GM18498 (cell line): ENCODE results near the gene STK4.
A peak's percentile ranks its signal among the peaks of the same experiment; 100 is the strongest.
"Not testable (repeated sequence)": the region's sequence is repeated elsewhere in the genome, so short reads cannot be mapped to it uniquely, and the experiment has no call there.

Experiments used
- ATAC-seq: cut with Tn5 transposase; IDR thresholded peaks from one replicate; pipeline ENCODE4 v1.9.1; 2021; ENCODE audit warnings: mild to moderate bottlenecking, moderate library complexity; ENCODE audit not compliant: unreplicated experiment

The STK4 gene

DNA sequence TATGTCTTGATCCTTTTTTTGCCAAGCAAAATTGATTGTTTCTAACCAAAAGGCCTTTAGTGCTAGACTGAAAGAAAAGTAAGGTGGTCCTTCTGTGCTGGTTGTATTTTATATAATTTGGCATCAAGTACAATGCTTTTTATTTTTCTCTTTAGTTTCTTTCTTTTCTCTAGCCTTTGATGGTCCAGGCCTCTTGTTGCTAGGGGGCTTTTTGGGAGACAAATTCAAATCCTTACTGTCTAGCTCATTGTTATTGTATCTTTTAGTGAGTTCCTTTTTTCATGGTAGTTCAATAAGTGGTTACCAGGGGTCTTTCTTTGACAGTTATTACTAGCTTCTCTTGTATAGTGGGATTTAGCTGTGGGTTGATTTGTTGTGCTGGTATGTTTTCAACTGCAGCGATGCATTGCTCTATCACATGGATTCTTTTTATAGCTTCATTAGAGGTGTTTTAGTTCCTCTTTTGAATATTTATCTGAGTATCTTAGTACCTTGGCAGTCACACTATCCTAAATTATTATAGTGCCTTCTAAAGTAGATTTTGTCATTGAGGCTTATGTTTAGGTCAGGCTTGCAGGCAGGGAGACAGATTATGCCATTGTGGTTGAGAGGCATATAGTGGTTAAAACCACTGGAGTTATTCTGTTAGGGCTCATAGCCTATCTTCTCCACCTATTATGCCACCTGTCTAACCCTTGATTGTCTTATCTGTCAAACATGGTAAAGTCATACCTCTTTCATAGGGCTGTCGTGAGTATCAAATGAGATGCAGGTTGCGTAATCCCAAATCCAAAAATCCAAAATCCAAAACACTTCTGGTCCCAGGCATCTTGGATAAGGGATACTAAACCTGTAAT, 85.1 kb downstream of the STK4 start:
- no peak for ATAC-seq

GRCh38 chr20:45052698-45053429, 86.6 kb downstream of the STK4 start:
- peak; percentile 62 for ATAC-seq

- ATAC-seq, result peak; percentile 4
Observed at GRCh38 chr20:45053430-45054351, 87.4 kb downstream of the STK4 start.

DNA sequence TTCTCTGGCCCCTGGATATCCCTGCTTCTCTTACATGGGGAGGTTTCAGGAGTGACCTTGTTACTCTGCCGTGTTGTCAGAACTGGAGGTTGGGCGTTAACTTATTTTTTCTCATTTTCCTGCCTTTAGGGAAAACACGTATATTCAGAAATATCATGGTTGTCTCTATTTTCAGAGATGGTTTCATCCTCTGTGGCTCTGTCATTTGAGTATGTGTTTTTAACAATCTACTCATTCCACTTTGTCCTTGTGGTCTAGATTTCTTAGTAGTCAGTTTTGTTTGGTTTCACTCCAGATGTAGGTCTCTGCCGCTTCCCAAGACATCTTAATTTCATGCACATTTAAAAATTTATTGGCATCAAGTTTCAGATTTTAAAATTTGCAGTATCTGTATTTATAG, 88.7 kb downstream of the STK4 start:
- no peak for ATAC-seq

DNA sequence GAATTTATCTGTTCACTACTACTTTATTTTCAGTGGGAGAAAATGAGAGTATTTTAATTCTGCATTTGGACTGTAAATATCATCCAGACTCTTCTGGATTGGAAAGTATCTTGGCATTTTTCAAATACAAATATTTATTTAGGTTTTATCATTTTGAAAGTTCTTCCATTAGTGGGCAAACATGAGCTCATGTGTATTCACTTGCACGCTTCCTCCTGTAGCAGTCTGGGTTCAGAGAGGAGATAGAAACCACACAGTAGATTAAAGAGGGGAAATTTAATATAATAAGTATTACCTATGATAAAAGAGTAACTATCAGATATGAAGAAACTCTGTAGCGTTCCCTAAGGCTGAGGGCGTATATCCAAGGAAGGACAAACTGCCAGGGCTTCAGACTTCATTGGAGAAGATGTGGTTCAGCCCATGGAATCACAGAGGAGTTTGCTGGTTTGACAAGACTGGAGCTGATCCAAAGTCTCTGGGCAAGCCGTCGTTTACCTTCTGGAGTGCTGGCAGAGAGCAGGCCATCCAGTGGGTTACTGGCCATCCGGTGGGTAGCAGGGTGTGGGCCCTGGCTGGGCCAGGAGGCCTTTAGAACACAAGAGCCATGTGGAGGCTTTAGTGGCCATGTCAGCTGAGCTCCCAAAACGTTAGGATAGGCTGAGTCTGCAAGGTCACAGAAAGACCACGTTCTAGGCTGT, 90.3 kb downstream of the STK4 start:
- ATAC-seq, result no peak

- no peak for ATAC-seq
Observed at GRCh38 chr20:45058168-45058850, 92.0 kb downstream of the STK4 start.

DNA sequence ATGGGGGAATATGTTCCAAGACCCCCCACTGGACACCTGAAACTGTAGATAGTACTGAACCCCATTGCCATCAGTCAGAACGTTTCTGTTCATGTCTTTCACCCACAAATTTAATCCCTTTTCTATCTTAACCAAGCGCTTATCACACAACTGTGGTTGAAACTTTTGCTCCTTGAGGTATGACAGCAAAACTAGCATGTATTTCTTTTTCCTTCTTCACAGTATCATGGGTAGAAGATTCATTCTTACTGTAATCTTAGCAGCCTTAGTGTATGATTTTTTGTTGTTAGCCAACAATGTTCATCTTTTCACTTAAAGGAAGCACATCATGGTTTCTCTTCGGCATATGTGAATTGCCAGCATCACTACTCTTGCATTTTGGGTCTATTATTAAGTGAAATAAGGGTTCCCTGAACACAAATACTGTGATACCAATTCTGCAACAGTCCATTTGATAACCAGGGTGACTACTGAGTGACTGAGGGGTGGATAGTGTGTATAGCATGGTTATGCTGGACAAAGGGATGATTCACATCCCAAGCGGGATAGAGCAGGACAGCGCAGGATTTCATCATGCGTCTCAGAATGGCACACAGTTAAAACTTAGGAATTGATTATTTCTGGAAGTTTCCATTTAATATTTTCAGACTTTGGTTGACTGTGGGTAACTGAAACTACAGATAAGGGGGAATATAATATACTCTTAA, 92.9 kb downstream of the STK4 start:
- ATAC-seq, result no peak

- ATAC-seq, result no peak
Observed at GRCh38 chr20:45060294-45060693, 94.0 kb downstream of the STK4 start.

GRCh38 chr20:45061244-45061643, 94.9 kb downstream of the STK4 start:
- ATAC-seq, result no peak

DNA sequence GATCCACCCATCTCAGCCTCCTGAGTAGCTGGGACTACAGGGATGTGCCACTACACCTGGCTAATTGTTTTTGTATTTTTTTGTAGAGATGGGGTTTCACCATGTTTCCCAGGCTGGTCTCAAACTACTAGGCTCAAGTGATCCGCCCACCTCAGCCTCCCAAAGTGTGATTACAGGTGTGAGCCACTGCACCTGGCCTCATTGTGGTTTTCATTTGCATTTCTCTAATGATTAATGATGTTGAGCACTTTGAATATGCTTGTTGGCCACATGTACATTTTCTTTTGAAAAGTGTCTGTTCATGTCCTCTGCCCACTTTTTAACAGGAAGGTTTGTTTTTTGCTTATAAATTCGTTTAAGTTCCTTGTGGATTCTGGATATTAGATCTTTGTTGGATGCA, 96.8 kb downstream of the STK4 start:
- ATAC-seq, result not testable (repeated sequence)

DNA sequence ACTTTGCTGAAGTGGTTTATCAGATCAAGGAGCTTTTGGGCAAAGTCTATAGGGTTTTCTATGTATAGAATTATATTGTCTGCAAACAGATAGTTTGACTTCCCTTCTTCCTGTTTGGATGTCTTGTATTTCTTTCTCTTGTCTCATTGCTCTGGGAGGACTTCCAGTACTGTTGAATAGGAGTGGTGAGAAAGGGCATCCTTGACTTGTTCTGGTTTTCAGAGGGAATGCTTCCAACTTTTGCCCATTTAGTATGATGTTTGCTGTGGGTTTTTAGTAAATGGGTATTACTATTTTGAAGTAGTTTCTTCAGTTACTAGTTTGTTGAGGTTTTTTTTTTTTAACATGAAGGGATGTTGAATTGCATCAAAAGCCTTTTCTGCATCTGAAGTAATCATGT, 98.5 kb downstream of the STK4 start:
- ATAC-seq, result no peak

- ATAC-seq, result no peak
Observed at GRCh38 chr20:45066372-45066771, 100.1 kb downstream of the STK4 start.

GRCh38 chr20:45067087-45067486, 100.8 kb downstream of the STK4 start:
- no peak for ATAC-seq

- no peak for ATAC-seq
Observed at GRCh38 chr20:45067558-45067957, 101.2 kb downstream of the STK4 start.

DNA sequence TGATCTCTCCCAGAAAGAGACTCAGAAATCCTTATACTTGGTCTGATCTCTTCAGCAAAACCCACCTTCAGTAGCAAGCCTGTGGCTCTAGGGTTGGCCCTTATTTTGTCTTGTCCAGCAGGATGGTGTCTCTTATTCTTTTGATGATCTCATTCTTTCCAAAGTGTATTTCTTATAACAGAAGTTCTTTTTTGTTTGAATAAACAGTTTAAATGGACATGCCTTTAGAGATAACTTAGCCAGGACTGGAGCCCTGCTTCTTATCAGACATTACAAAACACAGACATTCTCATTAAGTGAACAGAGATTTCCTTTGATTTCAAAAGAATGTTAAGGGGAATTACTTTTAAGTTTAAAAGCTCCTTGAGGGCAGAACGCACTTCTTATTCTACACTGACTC, 102.9 kb downstream of the STK4 start:
- ATAC-seq, result no peak

DNA sequence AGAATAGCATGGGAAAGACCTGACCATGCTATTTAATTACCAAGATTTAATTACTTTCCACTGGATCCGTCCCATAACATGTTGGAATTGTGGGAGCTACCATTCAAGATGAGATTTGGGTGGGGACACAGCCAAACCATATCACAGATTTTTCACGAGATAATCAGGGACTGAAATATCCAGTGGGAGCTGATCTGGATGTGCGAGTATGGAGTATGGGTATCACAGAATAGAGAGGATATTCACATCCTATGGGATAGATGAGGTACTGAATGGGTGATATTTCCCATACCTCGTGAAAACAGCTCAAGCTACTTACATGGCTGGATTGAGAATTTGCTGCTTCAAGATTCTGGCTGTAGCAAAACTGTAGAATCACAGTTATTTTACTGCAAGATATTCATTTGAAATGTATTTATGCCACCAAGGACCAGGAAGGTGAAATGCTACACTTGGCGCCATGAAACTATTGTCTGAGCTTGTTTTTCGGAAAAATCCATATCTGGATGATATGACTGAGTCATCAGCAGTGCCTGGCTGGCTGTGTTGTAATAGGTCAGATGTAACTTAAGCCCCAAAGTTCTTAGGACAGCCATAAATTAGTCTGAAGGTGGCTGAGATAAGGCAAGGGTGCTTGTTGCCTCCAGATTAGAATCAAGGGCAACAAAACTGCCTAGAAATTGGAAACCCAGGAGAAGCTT, 104.8 kb downstream of the STK4 start:
- no peak for ATAC-seq

GRCh38 chr20:45072066-45072465, 105.8 kb downstream of the STK4 start:
- ATAC-seq, result no peak

DNA sequence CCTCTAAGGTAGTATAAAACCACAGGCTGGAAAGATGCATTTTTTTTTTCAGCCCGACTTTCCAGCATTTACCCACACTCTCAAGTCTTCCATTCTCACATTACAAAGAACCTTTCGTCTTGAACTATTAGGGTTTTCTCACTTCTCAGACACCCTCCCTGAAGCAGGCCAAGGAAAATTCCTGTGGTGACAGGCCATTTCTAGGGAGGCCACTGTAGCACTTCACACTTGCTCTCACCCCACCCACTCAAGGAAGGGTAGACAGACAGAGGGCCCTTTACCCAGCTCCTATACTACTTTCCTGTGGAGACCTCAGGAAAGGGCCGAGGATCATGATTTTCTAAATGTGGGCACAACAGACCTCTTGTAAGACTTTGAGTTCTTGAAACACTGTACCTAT, 106.9 kb downstream of the STK4 start:
- no peak for ATAC-seq

DNA sequence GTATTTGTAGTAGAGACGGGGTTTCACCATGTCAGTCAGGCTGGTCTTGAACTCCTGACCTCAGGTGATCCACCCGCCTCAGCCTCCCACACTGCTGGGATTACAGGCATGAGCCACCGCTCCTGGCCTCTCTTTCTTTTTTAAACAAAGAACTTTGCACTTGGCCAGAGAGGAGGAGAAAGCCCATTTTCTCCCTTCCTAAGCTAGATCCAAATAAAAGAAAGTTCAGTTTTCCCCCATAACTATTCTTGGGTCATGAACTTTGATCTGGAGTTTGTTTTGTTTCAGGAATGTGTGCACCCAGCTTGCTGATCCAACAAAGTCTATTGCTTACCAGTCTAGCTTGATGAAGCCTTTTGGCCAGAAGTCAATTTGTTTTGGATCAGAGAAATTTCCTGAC, 111.2 kb downstream of the STK4 start:
- ATAC-seq, result no peak
